Measurements from ENCODE around the gene AKT1S1. TPM values are rescaled to one million over a fixed set of nuclear protein-coding genes. Genes with fewer than 3 reads are reported as not detected.

The AKT1S1 gene
- total RNA-seq, 1 donor from 2014 or later: 2.3 TPM

- peaks cover 35% of the 10 kb centered on the region for H3K36me3 Mint-ChIP-seq
- Histone ChIP-seq H3K4me2 (no peak overlapping the region), H3K9ac (no peak overlapping the region), H3K4me1 (peaks cover 5% of the 10 kb centered on the region), H3K9me3 (ENCODE audit: low read depth) (no peaks in the 10 kb centered on the region), H3F3A (ENCODE audit: low read depth) (peaks cover 3% of the 10 kb centered on the region), H3K4me3 (no peak overlapping the region), H3K27me3 (no peaks in the 10 kb centered on the region), H2AFZ (replicated peaks) (no peak overlapping the region), H3K27ac (no peak overlapping the region), H3K79me2 (ENCODE audit: low read depth) (peaks cover 13% of the 10 kb centered on the region), H3K36me3 (peaks cover 4% of the 10 kb centered on the region), H4K20me1 (ENCODE audit: low read depth) (peaks cover 18% of the 10 kb centered on the region)
- no peak overlapping the region for H3K4me3 Mint-ChIP-seq
- DNase-seq (ENCODE audit: low spot score): peak; percentile 41
- peaks cover 2% of the 10 kb centered on the region for H3K27me3 Mint-ChIP-seq (ENCODE audit: insufficient read depth, low read depth)
- no peaks in the 10 kb centered on the region for H3K9me3 Mint-ChIP-seq
- H3K4me1 Mint-ChIP-seq: peaks cover 14% of the 10 kb centered on the region
- H3K27ac Mint-ChIP-seq: no peak overlapping the region
- no peak for TF ChIP-seq EZH2 (IDR thresholded peaks at IDR 0.05)
- TF ChIP-seq, protein P1, sequence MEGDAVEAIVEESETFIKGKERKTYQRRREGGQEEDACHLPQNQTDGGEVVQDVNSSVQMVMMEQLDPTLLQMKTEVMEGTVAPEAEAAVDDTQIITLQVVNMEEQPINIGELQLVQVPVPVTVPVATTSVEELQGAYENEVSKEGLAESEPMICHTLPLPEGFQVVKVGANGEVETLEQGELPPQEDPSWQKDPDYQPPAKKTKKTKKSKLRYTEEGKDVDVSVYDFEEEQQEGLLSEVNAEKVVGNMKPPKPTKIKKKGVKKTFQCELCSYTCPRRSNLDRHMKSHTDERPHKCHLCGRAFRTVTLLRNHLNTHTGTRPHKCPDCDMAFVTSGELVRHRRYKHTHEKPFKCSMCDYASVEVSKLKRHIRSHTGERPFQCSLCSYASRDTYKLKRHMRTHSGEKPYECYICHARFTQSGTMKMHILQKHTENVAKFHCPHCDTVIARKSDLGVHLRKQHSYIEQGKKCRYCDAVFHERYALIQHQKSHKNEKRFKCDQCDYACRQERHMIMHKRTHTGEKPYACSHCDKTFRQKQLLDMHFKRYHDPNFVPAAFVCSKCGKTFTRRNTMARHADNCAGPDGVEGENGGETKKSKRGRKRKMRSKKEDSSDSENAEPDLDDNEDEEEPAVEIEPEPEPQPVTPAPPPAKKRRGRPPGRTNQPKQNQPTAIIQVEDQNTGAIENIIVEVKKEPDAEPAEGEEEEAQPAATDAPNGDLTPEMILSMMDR (IDR thresholded peaks at IDR 0.05): no peak
- TF ChIP-seq EZH2phosphoT487 (IDR thresholded peaks at IDR 0.05): no peak
Measured at GRCh38 chr19:49881672-49882394, 4.7 kb upstream of the AKT1S1 start.

- no peak for DNase-seq (ENCODE audit: low spot score)
Measured at GRCh38 chr19:49881186-49881585, 4.0 kb upstream of the AKT1S1 start.

GRCh38 chr19:49880162-49880869 lies 3.2 kb upstream of the AKT1S1 start:
- H3K27me3 ChIP-seq: no peaks in the 10 kb centered on the region
- peaks cover 31% of the 10 kb centered on the region for H3K36me3 Mint-ChIP-seq
- no peak for TF ChIP-seq EZH2phosphoT487 (IDR thresholded peaks at IDR 0.05)
- H3K4me2 ChIP-seq: no peak overlapping the region
- no peak overlapping the region for H3K4me3 Mint-ChIP-seq
- H3K27me3 Mint-ChIP-seq (ENCODE audit: insufficient read depth, low read depth): peaks cover 2% of the 10 kb centered on the region
- peaks cover 16% of the 10 kb centered on the region for H3K4me1 Mint-ChIP-seq
- H3K9me3 Mint-ChIP-seq: no peaks in the 10 kb centered on the region
- no peak overlapping the region for H2AFZ ChIP-seq (replicated peaks)
- H3K9ac ChIP-seq: no peak overlapping the region
- no peak overlapping the region for H3K27ac ChIP-seq
- H3K36me3 ChIP-seq: peaks cover 4% of the 10 kb centered on the region
- peaks cover 19% of the 10 kb centered on the region for H3K79me2 ChIP-seq (ENCODE audit: low read depth)
- no peak overlapping the region for H3K4me3 ChIP-seq
- H4K20me1 ChIP-seq (ENCODE audit: low read depth): peaks cover 18% of the 10 kb centered on the region
- no peaks in the 10 kb centered on the region for H3K9me3 ChIP-seq (ENCODE audit: low read depth)
- peaks cover 6% of the 10 kb centered on the region for H3F3A ChIP-seq (ENCODE audit: low read depth)
- H3K27ac Mint-ChIP-seq: no peak overlapping the region
- DNase-seq (ENCODE audit: low spot score): no peak
- H3K4me1 ChIP-seq: peaks cover 10% of the 10 kb centered on the region

More at GRCh38 chr19:49881186-49881585, 4.0 kb upstream of the AKT1S1 start:
- Histone ChIP-seq H4K20me1 (ENCODE audit: low read depth) (peaks cover 18% of the 10 kb centered on the region), H3K9ac (no peak overlapping the region), H3K27me3 (no peaks in the 10 kb centered on the region), H3K9me3 (ENCODE audit: low read depth) (no peaks in the 10 kb centered on the region), H3K36me3 (peaks cover 4% of the 10 kb centered on the region), H3K27ac (no peak overlapping the region), H2AFZ (replicated peaks) (no peak overlapping the region), H3F3A (ENCODE audit: low read depth) (peaks cover 5% of the 10 kb centered on the region), H3K4me2 (no peak overlapping the region), H3K79me2 (ENCODE audit: low read depth) (peaks cover 13% of the 10 kb centered on the region), H3K4me1 (peaks cover 5% of the 10 kb centered on the region), H3K4me3 (no peak overlapping the region)
- H3K9me3 Mint-ChIP-seq: no peaks in the 10 kb centered on the region
- H3K4me3 Mint-ChIP-seq: no peak overlapping the region
- peaks cover 2% of the 10 kb centered on the region for H3K27me3 Mint-ChIP-seq (ENCODE audit: insufficient read depth, low read depth)
- TF ChIP-seq, protein P1 (IDR thresholded peaks at IDR 0.05): no peak
- TF ChIP-seq EZH2phosphoT487 (IDR thresholded peaks at IDR 0.05): no peak
- TF ChIP-seq EZH2 (IDR thresholded peaks at IDR 0.05): no peak
- H3K4me1 Mint-ChIP-seq: peaks cover 14% of the 10 kb centered on the region
- peaks cover 33% of the 10 kb centered on the region for H3K36me3 Mint-ChIP-seq
- H3K27ac Mint-ChIP-seq: no peak overlapping the region

Data from neural progenitor cell (in vitro differentiated cells).